PC-3 (cell line): ENCODE data around the gene EXOC7. TPM values are rescaled to one million over a fixed set of nuclear protein-coding genes. Genes with fewer than 3 reads are reported as not detected.

Source experiments
- ATAC-seq: fragments of 200-7000 bp; cut with Tn5 transposase; 2 replicates; pipeline ENCODE4 v1.9.1; 2020; ENCODE audit warnings: mild to moderate bottlenecking, moderate library complexity
- BruUV-seq: library from RNA; stranded (reverse); fragments of 400-500 nt; replicated peaks from 2 replicates; lab custom pipeline; 2021; lab: Mats Ljungman, UMichigan
- CTCF ChIA-PET: fragments of 300-600 bp; sonication (Branson Sonifier 250); formaldehyde crosslinking; loops from one replicate; lab custom pipeline; 2022; ENCODE audit warnings: antibody characterized with exemption; lab: Charles Lee
- POLR2A ChIA-PET: fragments of 300-600 bp; sonication (Branson Sonifier 250); formaldehyde crosslinking; loops from one replicate; lab custom pipeline; 2022; ENCODE audit warnings: antibody characterized with exemption; ENCODE audit not compliant: unreplicated experiment; lab: Charles Lee
- DNase-seq: peaks from one replicate; pipeline ENCODE4 v3.0.0-alpha.2; 2015
- H2AFZ ChIP-seq: fragments of 300-600 bp; sonication (generic); 2 replicates; pipeline ENCODE4 v1.6.0; 2016; ENCODE audit warnings: antibody characterized with exemption, low read length
- H3F3A ChIP-seq: fragments of 300-600 bp; sonication (generic); one replicate; pipeline ENCODE4 v1.6.0; 2017; ENCODE audit warnings: antibody characterized with exemption, low read length, control low read depth, mild to moderate bottlenecking; ENCODE audit not compliant: unreplicated experiment
- H3K27ac ChIP-seq: fragments of 300-600 bp; sonication (generic); 2 replicates; pipeline ENCODE4 v1.5.1; 2016; ENCODE audit warnings: mild to moderate bottlenecking, low read length
- H3K27me3 ChIP-seq: fragments of 300-600 bp; sonication (generic); 2 replicates; pipeline ENCODE4 v1.6.1; 2016; ENCODE audit warnings: low read length, mixed read lengths
- H3K36me3 ChIP-seq: fragments of 300-600 bp; sonication (generic); 2 replicates; pipeline ENCODE4 v1.6.1; 2016; ENCODE audit warnings: low read depth, mixed run types, low read length, mixed read lengths
- H3K4me1 ChIP-seq: fragments of 300-600 bp; sonication (generic); 2 replicates; pipeline ENCODE4 v1.5.1; 2016; ENCODE audit warnings: low read length; ENCODE audit not compliant: insufficient read depth
- H3K4me2 ChIP-seq: fragments of 300-600 bp; sonication (generic); 2 replicates; pipeline ENCODE4 v1.6.0; 2016; ENCODE audit warnings: low read length
- H3K4me3 ChIP-seq: fragments of 300-600 bp; sonication (generic); 2 replicates; pipeline ENCODE4 v1.5.1; 2016; ENCODE audit warnings: mild to moderate bottlenecking, low read length, mixed read lengths
- H3K79me2 ChIP-seq: fragments of 300-600 bp; sonication (generic); 2 replicates; pipeline ENCODE4 v1.6.1; 2017; ENCODE audit warnings: low read length, mixed read lengths
- H3K9ac ChIP-seq: fragments of 300-600 bp; sonication (generic); 2 replicates; pipeline ENCODE4 v1.6.0; 2016; ENCODE audit warnings: mild to moderate bottlenecking, low read length
- H3K9me2 ChIP-seq: fragments of 300-600 bp; sonication (generic); replicated peaks from 2 replicates; pipeline ENCODE4 v1.6.1; 2016; ENCODE audit warnings: mixed run types, low read length, mixed read lengths
- H3K9me3 ChIP-seq: fragments of 300-600 bp; sonication (generic); 2 replicates; pipeline ENCODE4 v1.6.1; 2016; ENCODE audit warnings: low read length, mixed read lengths
- H4K20me1 ChIP-seq: fragments of 300-600 bp; sonication (generic); 2 replicates; pipeline ENCODE4 v1.6.1; 2016; ENCODE audit warnings: low read length, mixed read lengths
- EZH2 ChIP-seq: fragments of 300-600 bp; sonication (generic); IDR thresholded peaks from one replicate; pipeline ENCODE4 v1.6.1; 2017; ENCODE audit warnings: antibody characterized with exemption, mild to moderate bottlenecking, low read length; ENCODE audit not compliant: unreplicated experiment
- EZH2phosphoT487 ChIP-seq: fragments of 300-600 bp; sonication (generic); IDR thresholded peaks from 2 replicates; pipeline ENCODE4 v1.6.1; 2018; ENCODE audit warnings: mild to moderate bottlenecking, antibody characterized with exemption, low read length, borderline replicate concordance
- intact Hi-C: fragments of 100-400 bp; cut with micrococcal nuclease; formaldehyde crosslinking; loops from 2 replicates; pipeline ENCODE4 v1.9.0; 2023
- total RNA-seq: library from RNA; depleted of rRNA; stranded (reverse); fragments of >200 nt; gene quantifications from 2 replicates; pipeline ENCODE4 v1.2.3, GENCODE V29; 2014
- TF ChIP-seq, protein P1 (sequence below): fragments of 300-600 bp; sonication (generic); conservative IDR thresholded peaks from 2 replicates; pipeline ENCODE4 v1.5.1; 2017; ENCODE audit warnings: antibody characterized with exemption, low read depth, mild to moderate bottlenecking, low read length

EXOC7 gene
- total RNA-seq, 1 experiment from 2014 or later, result 153 TPM

DNA sequence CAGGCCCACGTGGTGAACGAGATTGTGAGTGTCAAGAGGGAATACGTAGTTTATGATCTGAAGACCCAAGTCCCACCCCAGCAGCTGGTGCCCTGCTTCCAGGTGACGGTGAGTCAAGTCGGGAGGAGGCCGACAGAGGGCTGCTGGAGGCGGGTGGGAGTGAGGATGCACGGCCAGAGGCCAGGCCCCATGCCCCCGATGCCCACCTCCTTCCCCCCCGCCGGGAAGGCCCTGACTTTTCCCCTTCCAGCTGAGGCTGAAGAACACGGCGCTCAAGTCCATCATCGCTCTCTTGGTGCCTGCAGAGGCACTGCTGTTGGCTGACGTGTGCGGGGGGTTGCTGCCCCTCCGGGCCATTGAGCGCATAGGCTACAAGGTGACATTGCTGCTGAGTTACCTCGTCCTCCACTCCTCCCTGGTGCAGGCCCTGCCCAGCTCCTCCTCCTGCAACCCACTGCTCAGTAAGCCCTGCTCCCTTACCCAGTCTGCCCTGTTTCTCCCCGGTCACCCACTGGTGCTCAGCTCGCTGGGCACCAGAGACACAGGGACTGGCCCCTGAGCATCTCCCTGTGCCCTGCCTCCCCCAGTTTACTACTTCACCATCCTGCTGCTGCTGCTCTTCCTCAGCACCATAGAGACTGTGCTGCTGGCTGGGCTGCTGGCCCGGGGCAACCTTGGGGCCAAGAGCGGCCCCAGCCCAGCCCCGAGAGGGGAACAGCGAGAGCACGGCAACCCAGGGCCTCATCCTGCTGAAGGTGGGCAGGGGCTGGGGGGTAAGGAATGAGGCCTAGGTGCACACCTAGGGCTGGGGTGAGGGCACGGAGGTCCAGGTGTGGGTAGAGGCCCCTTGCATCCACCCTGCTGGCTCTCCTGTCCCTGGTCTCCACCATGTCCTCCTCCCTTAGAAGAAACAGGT lies 22.0 kb downstream of the EXOC7 start:
- Histone ChIP-seq H3K27me3 (peaks cover 38% of the 10 kb centered on the region), H3K36me3 (peaks cover 25% of the 10 kb centered on the region), H3K9me3 (no peaks in the 10 kb centered on the region), H3K9me2 (no peaks in the 10 kb centered on the region), H3K79me2 (no peaks in the 10 kb centered on the region), H3K4me3 (no peak overlapping the region), H3K4me1 (no peaks in the 10 kb centered on the region), H3K4me2 (no peak overlapping the region), H3F3A (no peaks in the 10 kb centered on the region), H4K20me1 (no peaks in the 10 kb centered on the region), H3K9ac (no peak overlapping the region), H2AFZ (no peak overlapping the region), H3K27ac (no peak overlapping the region)
- DNase-seq (no peak), ATAC-seq (no peak)
- TF ChIP-seq EZH2phosphoT487 (no peak), EZH2 (no peak)
- TF ChIP-seq, protein P1, sequence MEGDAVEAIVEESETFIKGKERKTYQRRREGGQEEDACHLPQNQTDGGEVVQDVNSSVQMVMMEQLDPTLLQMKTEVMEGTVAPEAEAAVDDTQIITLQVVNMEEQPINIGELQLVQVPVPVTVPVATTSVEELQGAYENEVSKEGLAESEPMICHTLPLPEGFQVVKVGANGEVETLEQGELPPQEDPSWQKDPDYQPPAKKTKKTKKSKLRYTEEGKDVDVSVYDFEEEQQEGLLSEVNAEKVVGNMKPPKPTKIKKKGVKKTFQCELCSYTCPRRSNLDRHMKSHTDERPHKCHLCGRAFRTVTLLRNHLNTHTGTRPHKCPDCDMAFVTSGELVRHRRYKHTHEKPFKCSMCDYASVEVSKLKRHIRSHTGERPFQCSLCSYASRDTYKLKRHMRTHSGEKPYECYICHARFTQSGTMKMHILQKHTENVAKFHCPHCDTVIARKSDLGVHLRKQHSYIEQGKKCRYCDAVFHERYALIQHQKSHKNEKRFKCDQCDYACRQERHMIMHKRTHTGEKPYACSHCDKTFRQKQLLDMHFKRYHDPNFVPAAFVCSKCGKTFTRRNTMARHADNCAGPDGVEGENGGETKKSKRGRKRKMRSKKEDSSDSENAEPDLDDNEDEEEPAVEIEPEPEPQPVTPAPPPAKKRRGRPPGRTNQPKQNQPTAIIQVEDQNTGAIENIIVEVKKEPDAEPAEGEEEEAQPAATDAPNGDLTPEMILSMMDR, result no peak
- CTCF ChIA-PET, result no interaction called here
- BruUV-seq, result no TSS peak
- POLR2A ChIA-PET, result no interaction called here
- intact Hi-C loops, result no loop called here

DNA sequence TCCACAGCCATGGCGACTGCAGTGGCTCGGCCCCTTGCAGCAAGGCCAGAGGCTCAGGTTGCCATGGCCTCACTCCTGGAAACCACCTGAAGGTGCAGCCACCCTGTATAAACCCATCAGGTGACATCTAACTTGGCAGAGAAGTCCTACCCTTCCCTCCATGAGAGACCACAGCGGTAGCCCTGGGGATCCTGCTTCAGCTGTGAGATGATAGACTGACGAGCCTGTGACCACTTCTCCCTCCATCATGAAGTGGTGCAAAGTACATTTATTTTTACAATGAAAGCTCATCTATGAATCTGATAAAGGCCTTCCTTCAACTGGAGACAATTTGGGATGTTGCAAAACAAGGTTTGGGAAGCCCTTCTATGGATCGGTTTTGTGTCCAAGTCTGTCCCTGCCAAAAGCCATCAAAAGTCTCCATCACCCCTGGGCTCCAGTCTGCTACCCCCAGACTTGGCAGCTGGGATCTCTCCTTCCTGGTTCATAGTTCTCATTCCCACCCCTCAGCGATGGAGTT lies 22.8 kb downstream of the EXOC7 start:
- ChIA-PET CTCF (no interaction called here), POLR2A (no interaction called here)
- H3K4me2 ChIP-seq, result no peak overlapping the region
- intact Hi-C loops, result no loop called here
- no peak for DNase-seq
- no peaks in the 10 kb centered on the region for H3K4me1 ChIP-seq
- H2AFZ ChIP-seq, result no peak overlapping the region
- ATAC-seq, result no peak; the same call in none of the 2 replicates
- no TSS peak for BruUV-seq
- no peaks in the 10 kb centered on the region for H4K20me1 ChIP-seq
- TF ChIP-seq, protein P1, result no peak
- TF ChIP-seq EZH2 (no peak), EZH2phosphoT487 (no peak)
- H3K9me3 ChIP-seq, result no peaks in the 10 kb centered on the region
- H3F3A ChIP-seq, result no peaks in the 10 kb centered on the region
- H3K27me3 ChIP-seq, result peaks cover 45% of the 10 kb centered on the region
- H3K4me3 ChIP-seq, result no peak overlapping the region
- H3K36me3 ChIP-seq, result peaks cover 23% of the 10 kb centered on the region
- no peak overlapping the region for H3K27ac ChIP-seq
- no peak overlapping the region for H3K9ac ChIP-seq
- H3K9me2 ChIP-seq, result no peaks in the 10 kb centered on the region
- no peaks in the 10 kb centered on the region for H3K79me2 ChIP-seq
